HEK293T (cell line): Measurements from ENCODE around the gene MYL6B.

Source experiments
- BHLHE40 ChIP-seq: fragments of 450-650 bp; IDR thresholded peaks from 2 replicates; pipeline ENCODE4 v1.6.1; 2016; ENCODE audit warnings: mild to moderate bottlenecking, moderate library complexity, borderline replicate concordance
- FOXM1 ChIP-seq: fragments of 450-650 bp; IDR thresholded peaks from 2 replicates; pipeline ENCODE4 v1.6.1; 2017; ENCODE audit warnings: mild to moderate bottlenecking, borderline replicate concordance
- HDGF ChIP-seq: fragments of 450-650 bp; IDR thresholded peaks from 2 replicates; pipeline ENCODE4 v1.6.1; 2017; ENCODE audit warnings: antibody characterized with exemption, borderline replicate concordance
- NFRKB ChIP-seq: fragments of 450-650 bp; IDR thresholded peaks from 2 replicates; pipeline ENCODE4 v1.6.1; 2016; ENCODE audit warnings: mild to moderate bottlenecking, moderate library complexity
- SUZ12 ChIP-seq: fragments of 450-650 bp; IDR thresholded peaks from 2 replicates; pipeline ENCODE4 v1.6.1; 2016; ENCODE audit warnings: mild to moderate bottlenecking
- TARDBP ChIP-seq: fragments of 450-650 bp; IDR thresholded peaks from 2 replicates; pipeline ENCODE4 v1.6.1; 2016
- ZNF384 ChIP-seq: fragments of 450-650 bp; IDR thresholded peaks from 2 replicates; pipeline ENCODE4 v1.6.1; 2016
- TF ChIP-seq, protein P1 (sequence below): fragments of 450-650 bp; IDR thresholded peaks from 2 replicates; pipeline ENCODE4 v1.6.1; 2016

GRCh38 chr12:56122637-56123036 is 29.8 kb upstream of the MYL6B start:
- TF ChIP-seq ZNF384 (no peak), FOXM1 (no peak), NFRKB (no peak), TARDBP (no peak), SUZ12 (no peak), HDGF (no peak), BHLHE40 (no peak)
- TF ChIP-seq, protein P1, sequence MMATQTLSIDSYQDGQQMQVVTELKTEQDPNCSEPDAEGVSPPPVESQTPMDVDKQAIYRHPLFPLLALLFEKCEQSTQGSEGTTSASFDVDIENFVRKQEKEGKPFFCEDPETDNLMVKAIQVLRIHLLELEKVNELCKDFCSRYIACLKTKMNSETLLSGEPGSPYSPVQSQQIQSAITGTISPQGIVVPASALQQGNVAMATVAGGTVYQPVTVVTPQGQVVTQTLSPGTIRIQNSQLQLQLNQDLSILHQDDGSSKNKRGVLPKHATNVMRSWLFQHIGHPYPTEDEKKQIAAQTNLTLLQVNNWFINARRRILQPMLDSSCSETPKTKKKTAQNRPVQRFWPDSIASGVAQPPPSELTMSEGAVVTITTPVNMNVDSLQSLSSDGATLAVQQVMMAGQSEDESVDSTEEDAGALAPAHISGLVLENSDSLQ: no peak
